ENCODE measurements around the gene WDR33. TPM values are rescaled to one million over a fixed set of nuclear protein-coding genes. Genes with fewer than 3 reads are reported as not detected.
"Not testable (repeated sequence)": the region's sequence is repeated elsewhere in the genome, so short reads cannot be mapped to it uniquely, and the experiment has no call there.

Gene WDR33
- total RNA-seq, 2 donors from 2014 or later = 34.9 to 55.6 TPM

DNA sequence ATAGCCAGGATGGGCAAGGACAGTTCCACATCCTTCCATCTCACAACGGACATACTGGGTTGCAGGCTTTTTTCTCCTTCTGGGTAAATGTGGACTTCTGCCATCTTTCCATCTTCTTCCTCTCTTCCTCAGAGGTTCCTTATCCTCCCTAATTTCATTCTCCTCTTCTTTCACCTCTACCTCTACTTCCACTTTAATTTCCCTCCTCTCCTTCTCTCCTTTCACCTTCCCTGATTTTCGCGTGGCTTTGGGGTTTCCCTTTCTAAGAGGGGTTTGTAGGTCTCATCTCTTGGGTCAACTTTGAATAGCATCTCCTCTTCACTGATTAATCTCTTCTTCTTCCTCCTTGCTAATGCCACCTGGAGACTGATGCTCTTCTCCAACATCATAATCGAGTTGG, 29.9 kb upstream of the WDR33 start:
- Histone ChIP-seq H3K4me1 (ENCODE audit: control insufficient read depth in 1 of 2, low read depth in 2 of 2) (no peaks in the 10 kb centered on the region), H3K36me3 (peaks cover 12% of the 10 kb centered on the region), H3K27me3 (replicated peaks; ENCODE audit: insufficient read depth) (no peaks in the 10 kb centered on the region), H3K27ac (no peak overlapping the region), H3K9me3 (no peaks in the 10 kb centered on the region), H3K4me3 (no peak overlapping the region)
- DNase-seq (ENCODE audit: low spot score) (no peak), ATAC-seq (ENCODE audit: insufficient number of reproducible peaks, low FRiP score, low read depth) (no peak)
- TF ChIP-seq, protein P1, sequence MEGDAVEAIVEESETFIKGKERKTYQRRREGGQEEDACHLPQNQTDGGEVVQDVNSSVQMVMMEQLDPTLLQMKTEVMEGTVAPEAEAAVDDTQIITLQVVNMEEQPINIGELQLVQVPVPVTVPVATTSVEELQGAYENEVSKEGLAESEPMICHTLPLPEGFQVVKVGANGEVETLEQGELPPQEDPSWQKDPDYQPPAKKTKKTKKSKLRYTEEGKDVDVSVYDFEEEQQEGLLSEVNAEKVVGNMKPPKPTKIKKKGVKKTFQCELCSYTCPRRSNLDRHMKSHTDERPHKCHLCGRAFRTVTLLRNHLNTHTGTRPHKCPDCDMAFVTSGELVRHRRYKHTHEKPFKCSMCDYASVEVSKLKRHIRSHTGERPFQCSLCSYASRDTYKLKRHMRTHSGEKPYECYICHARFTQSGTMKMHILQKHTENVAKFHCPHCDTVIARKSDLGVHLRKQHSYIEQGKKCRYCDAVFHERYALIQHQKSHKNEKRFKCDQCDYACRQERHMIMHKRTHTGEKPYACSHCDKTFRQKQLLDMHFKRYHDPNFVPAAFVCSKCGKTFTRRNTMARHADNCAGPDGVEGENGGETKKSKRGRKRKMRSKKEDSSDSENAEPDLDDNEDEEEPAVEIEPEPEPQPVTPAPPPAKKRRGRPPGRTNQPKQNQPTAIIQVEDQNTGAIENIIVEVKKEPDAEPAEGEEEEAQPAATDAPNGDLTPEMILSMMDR (IDR thresholded peaks at IDR 0.05) = no peak

DNA sequence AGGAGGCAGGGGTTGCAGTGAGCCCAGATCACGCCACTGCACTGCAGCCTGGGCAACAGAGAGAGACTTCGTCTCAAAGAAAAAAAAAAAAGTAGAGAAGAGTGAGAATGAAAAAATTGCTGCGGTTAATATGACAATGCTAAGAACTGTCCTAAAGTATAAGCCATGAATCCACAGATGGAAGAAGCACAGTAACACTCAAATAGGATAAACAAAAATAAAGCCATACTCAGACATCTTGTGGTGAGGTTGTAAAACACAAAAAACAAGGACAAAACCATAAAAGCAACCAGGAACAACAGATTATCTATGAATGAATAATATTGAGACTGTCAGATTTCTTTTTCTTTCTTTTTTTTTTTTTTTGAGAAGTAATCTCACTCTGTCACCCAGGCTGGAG, 24.0 kb upstream of the WDR33 start:
- DNase-seq (ENCODE audit: low spot score) = no peak
- ATAC-seq (ENCODE audit: insufficient number of reproducible peaks, low FRiP score, low read depth) = no peak
- no peaks in the 10 kb centered on the region for H3K9me3 ChIP-seq
- no peaks in the 10 kb centered on the region for H3K27me3 ChIP-seq (replicated peaks; ENCODE audit: insufficient read depth)
- no peak overlapping the region for H3K4me3 ChIP-seq
- no peaks in the 10 kb centered on the region for H3K36me3 ChIP-seq
- no peak overlapping the region for H3K27ac ChIP-seq
- TF ChIP-seq, protein P1 (IDR thresholded peaks at IDR 0.05) = no peak
- no peaks in the 10 kb centered on the region for H3K4me1 ChIP-seq (ENCODE audit: control insufficient read depth in 1 of 2, low read depth in 2 of 2)

DNA sequence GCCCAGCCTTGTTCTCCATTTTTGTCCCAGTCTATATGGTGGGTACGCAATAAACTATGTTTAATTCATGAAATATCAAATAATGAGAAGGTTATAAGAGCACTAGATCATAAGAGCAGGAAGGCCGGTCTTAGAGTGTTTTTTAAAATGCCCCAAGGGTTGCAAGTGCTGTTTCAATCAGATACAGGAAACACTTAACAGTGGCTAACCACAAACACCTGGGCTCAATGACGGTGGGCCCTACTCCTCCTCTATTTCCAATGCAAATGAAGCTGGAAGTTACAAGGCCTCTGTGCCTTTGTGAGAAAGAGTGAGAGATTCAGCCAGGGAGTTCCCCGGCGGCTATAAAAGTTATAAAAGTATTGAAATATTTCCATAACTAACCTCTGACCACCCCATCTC, 18.9 kb upstream of the WDR33 start:
- no peak overlapping the region for H3K27ac ChIP-seq
- H3K4me3 ChIP-seq = no peak overlapping the region
- ATAC-seq (ENCODE audit: insufficient number of reproducible peaks, low FRiP score, low read depth) (no peak), DNase-seq (ENCODE audit: low spot score) (no peak)
- TF ChIP-seq, protein P1 (IDR thresholded peaks at IDR 0.05) = no peak
- H3K9me3 ChIP-seq = no peaks in the 10 kb centered on the region
- no peaks in the 10 kb centered on the region for H3K27me3 ChIP-seq (replicated peaks; ENCODE audit: insufficient read depth)
- no peaks in the 10 kb centered on the region for H3K4me1 ChIP-seq (ENCODE audit: control insufficient read depth in 1 of 2, low read depth in 2 of 2)
- H3K36me3 ChIP-seq = no peaks in the 10 kb centered on the region

DNA sequence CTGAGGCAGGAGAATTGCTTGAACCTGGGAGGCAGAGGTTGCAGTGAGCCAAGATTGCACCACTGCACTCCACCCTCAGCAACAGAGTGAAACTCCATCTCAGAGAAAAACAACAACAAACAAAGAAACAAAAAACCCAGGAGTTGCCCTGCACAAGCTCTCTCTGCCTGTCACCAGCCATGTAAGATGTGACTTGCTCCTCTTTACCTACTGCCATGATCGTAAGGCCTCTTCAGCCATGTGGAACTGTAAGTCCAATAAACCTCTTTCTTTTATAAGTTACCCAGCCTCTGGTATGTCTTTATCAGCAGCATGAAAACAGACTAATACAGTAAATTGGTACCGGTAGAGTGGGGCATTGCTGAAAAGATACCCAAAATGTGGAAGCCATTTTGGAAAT, 15.7 kb upstream of the WDR33 start:
- H3K4me3 ChIP-seq; ATAC-seq (ENCODE audit: insufficient number of reproducible peaks, low FRiP score, low read depth); H3K27ac ChIP-seq; DNase-seq (ENCODE audit: low spot score); H3K27me3 ChIP-seq (replicated peaks; ENCODE audit: insufficient read depth); H3K36me3 ChIP-seq; H3K4me1 ChIP-seq (ENCODE audit: control insufficient read depth in 1 of 2, low read depth in 2 of 2); H3K9me3 ChIP-seq: not testable (repeated sequence)

DNA sequence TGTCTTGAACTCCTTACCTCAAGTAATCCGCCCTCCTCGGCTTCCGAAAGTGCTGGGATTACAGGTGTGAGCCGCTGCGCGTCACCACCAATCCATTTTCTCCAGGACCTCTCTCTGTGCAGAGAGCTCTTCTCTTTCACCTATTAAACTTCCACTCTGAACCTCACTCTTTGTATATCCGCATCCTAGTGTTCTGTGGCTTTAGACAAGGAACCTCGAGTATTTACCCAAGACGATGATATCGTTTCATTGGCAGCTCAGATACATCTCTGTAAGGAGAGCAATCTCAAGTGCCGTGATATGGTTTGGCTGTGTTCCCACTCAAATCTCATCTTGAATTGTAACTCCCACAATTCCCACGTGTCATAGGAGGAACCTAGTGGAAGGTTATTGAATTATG, 15.1 kb upstream of the WDR33 start:
- no peaks in the 10 kb centered on the region for H3K9me3 ChIP-seq
- H3K4me1 ChIP-seq (ENCODE audit: control insufficient read depth in 1 of 2, low read depth in 2 of 2) = no peaks in the 10 kb centered on the region

More for the DNA sequence above, 15.1 kb upstream of the WDR33 start:
- Histone ChIP-seq H3K36me3 (no peaks in the 10 kb centered on the region), H3K4me3 (no peak overlapping the region), H3K27me3 (replicated peaks; ENCODE audit: insufficient read depth) (no peaks in the 10 kb centered on the region), H3K27ac (no peak overlapping the region)
- no peak for ATAC-seq (ENCODE audit: insufficient number of reproducible peaks, low FRiP score, low read depth)
- TF ChIP-seq, protein P1 (IDR thresholded peaks at IDR 0.05) = no peak
- DNase-seq (ENCODE audit: low spot score) = no peak
